PC-9 (cell line): Measurements from ENCODE around the gene METTL15. TPM values are rescaled to one million over a fixed set of nuclear protein-coding genes. Genes with fewer than 3 reads are reported as not detected.

Source experiments
- BruUV-seq: library from RNA; stranded (reverse); fragments of 400-500 nt; replicated peaks from 2 replicates; lab custom pipeline; 2021; lab: Mats Ljungman, UMichigan
- CTCF ChIA-PET: fragments of 300-600 bp; sonication (Branson Sonifier 250); formaldehyde crosslinking; loops from one replicate; lab custom pipeline; 2022; ENCODE audit warnings: antibody characterized with exemption; lab: Charles Lee
- POLR2A ChIA-PET: fragments of 300-600 bp; sonication (Branson Sonifier 250); formaldehyde crosslinking; loops from one replicate; lab custom pipeline; 2022; ENCODE audit warnings: antibody characterized with exemption; ENCODE audit not compliant: unreplicated experiment; lab: Charles Lee
- DNase-seq, 2 experiments: peaks; one replicate each; pipeline versions ENCODE4 v3.0.0 to v3.0.0-alpha.2; 2015 to 2022; ENCODE audit warnings: mixed read lengths in 1 of 2
- H2AFZ ChIP-seq: fragments of 200-600 bp; sonication (generic); 2 replicates; pipeline ENCODE4 v1.8.1; 2017; ENCODE audit warnings: antibody characterized with exemption
- H3F3A ChIP-seq: fragments of 200-600 bp; sonication (generic); 2 replicates; pipeline ENCODE4 v1.8.1; 2017; ENCODE audit warnings: antibody characterized with exemption, mild to moderate bottlenecking, low read depth; ENCODE audit not compliant: insufficient read depth
- H3K27ac ChIP-seq: fragments of 200-600 bp; sonication (generic); 2 replicates; pipeline ENCODE4 v1.6.1; 2016; ENCODE audit warnings: mixed run types
- H3K27me3 ChIP-seq: fragments of 200-600 bp; sonication (generic); 2 replicates; pipeline ENCODE4 v1.6.1; 2016; ENCODE audit warnings: low read depth, mixed run types; ENCODE audit not compliant: insufficient read depth
- H3K36me3 ChIP-seq: fragments of 200-600 bp; sonication (generic); 2 replicates; pipeline ENCODE4 v1.6.1; 2016; ENCODE audit warnings: low read depth, mixed run types
- H3K4me1 ChIP-seq: fragments of 200-600 bp; sonication (generic); replicated peaks from 2 replicates; pipeline ENCODE4 v1.6.1; 2016; ENCODE audit warnings: mixed run types; ENCODE audit not compliant: insufficient read depth
- H3K4me2 ChIP-seq: fragments of 200-600 bp; sonication (generic); 2 replicates; pipeline ENCODE4 v1.6.1; 2017; ENCODE audit warnings: mixed run types
- H3K4me3 ChIP-seq: fragments of 200-600 bp; sonication (generic); 2 replicates; pipeline ENCODE4 v1.6.1; 2016; ENCODE audit warnings: mixed run types
- H3K79me2 ChIP-seq: fragments of 200-600 bp; sonication (generic); 2 replicates; pipeline ENCODE4 v1.6.1; 2017; ENCODE audit warnings: low read depth, mixed run types
- H3K9me2 ChIP-seq: fragments of 200-600 bp; sonication (generic); 2 replicates; pipeline ENCODE4 v1.8.1; 2017; ENCODE audit warnings: mild to moderate bottlenecking; ENCODE audit not compliant: insufficient read depth
- H3K9me3 ChIP-seq: fragments of 200-600 bp; sonication (generic); 2 replicates; pipeline ENCODE4 v1.8.1; 2016; ENCODE audit warnings: low read depth; ENCODE audit not compliant: insufficient read depth
- H4K20me1 ChIP-seq: fragments of 200-600 bp; sonication (generic); 2 replicates; pipeline ENCODE4 v1.8.1; 2017; ENCODE audit not compliant: insufficient read depth
- EZH2 ChIP-seq: fragments of 200-600 bp; sonication (generic); IDR thresholded peaks from 2 replicates; pipeline ENCODE4 v1.8.0; 2017; ENCODE audit warnings: antibody characterized with exemption, low read depth
- intact Hi-C: fragments of 100-400 bp; cut with micrococcal nuclease; formaldehyde crosslinking; loops from one replicate; pipeline ENCODE4 v1.10.0; 2022; ENCODE audit not compliant: unreplicated experiment
- total RNA-seq: library from RNA; stranded (reverse); gene quantifications from 2 replicates; pipeline ENCODE4 v1.2.3, GENCODE V29; 2021
- TF ChIP-seq, protein P1 (sequence below): fragments of 200-600 bp; sonication (generic); conservative IDR thresholded peaks from 2 replicates; pipeline ENCODE4 v1.6.1; 2017; ENCODE audit warnings: mixed run types, antibody characterized with exemption, mild to moderate bottlenecking, moderate library complexity

Gene METTL15
- total RNA-seq, 1 experiment from 2014 or later = 19.9 TPM

DNA sequence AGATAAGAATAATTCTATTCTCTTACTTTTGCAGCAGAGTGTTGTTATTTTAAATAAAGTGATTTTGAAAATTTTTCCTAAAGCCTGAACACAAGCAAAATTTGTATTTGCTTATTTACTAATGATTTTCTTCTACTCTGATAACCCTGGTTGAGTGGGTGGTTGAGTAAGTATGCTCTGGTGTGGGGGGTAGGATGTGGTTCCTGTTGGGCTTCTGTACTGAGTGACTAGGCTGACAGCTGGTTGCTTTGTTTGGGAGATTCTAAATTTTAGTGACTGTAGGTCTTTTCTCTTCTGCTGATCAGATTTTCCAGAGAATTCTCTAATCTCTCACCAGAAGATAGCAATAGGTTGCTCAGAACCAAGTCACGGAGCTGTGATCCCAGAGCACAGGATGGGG, 61.6 kb downstream of the METTL15 start:
- Histone ChIP-seq H2AFZ (no peak overlapping the region), H4K20me1 (no peaks in the 10 kb centered on the region), H3K79me2 (no peaks in the 10 kb centered on the region), H3K27ac (no peak overlapping the region), H3K9me3 (peaks cover 7% of the 10 kb centered on the region; the same call in 1 of the 2 replicates), H3K9me2 (no peaks in the 10 kb centered on the region), H3K4me1 (no peaks in the 10 kb centered on the region), H3K27me3 (no peaks in the 10 kb centered on the region), H3K4me3 (no peak overlapping the region), H3F3A (no peaks in the 10 kb centered on the region), H3K4me2 (no peak overlapping the region), H3K36me3 (peaks cover 6% of the 10 kb centered on the region)
- DNase-seq = no peak
- no peak for TF ChIP-seq EZH2
- TF ChIP-seq, protein P1, sequence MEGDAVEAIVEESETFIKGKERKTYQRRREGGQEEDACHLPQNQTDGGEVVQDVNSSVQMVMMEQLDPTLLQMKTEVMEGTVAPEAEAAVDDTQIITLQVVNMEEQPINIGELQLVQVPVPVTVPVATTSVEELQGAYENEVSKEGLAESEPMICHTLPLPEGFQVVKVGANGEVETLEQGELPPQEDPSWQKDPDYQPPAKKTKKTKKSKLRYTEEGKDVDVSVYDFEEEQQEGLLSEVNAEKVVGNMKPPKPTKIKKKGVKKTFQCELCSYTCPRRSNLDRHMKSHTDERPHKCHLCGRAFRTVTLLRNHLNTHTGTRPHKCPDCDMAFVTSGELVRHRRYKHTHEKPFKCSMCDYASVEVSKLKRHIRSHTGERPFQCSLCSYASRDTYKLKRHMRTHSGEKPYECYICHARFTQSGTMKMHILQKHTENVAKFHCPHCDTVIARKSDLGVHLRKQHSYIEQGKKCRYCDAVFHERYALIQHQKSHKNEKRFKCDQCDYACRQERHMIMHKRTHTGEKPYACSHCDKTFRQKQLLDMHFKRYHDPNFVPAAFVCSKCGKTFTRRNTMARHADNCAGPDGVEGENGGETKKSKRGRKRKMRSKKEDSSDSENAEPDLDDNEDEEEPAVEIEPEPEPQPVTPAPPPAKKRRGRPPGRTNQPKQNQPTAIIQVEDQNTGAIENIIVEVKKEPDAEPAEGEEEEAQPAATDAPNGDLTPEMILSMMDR = no peak
- intact Hi-C loops = no loop called here
- BruUV-seq = no TSS peak
- ChIA-PET POLR2A (interaction anchor here (0.6 kb wide), 1 partner anchor 596 kb away, joined by 6 read pairs; no protein-coding TSS in a partner anchor), CTCF (no interaction called here)

DNA sequence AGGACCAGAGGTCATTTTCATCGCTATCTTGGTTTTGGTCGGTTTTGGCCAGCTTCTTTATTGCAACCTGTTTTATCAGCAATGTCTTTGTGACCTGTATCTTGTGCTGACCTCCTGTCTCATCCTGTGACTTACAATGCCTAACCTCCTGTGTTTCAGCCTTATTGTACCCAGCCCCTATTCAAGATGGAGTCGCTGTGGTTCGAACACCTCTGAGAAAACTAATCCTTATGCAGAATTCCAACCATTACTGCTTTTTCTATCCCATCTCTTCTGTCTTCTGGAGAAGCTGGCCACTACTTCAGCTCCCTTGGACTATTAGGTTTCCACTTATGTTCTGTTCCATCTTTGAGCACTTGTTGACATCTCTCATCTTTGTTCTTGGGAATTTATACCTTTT, 62.6 kb downstream of the METTL15 start:
- TF ChIP-seq, protein P1 = no peak
- TF ChIP-seq EZH2 = no peak
- Histone ChIP-seq H3K36me3 (peaks cover 6% of the 10 kb centered on the region), H3K27ac (no peak overlapping the region), H3K4me3 (no peak overlapping the region), H3K4me2 (no peak overlapping the region), H3K9me3 (peaks cover 7% of the 10 kb centered on the region; the same call in 1 of the 2 replicates), H3K4me1 (no peaks in the 10 kb centered on the region), H3K79me2 (no peaks in the 10 kb centered on the region), H2AFZ (no peak overlapping the region), H3K9me2 (no peaks in the 10 kb centered on the region), H4K20me1 (no peaks in the 10 kb centered on the region), H3K27me3 (no peaks in the 10 kb centered on the region), H3F3A (no peaks in the 10 kb centered on the region)
- ChIA-PET POLR2A (no interaction called here), CTCF (no interaction called here)
- DNase-seq = no peak
- intact Hi-C loops = no loop called here
- BruUV-seq = no TSS peak

DNA sequence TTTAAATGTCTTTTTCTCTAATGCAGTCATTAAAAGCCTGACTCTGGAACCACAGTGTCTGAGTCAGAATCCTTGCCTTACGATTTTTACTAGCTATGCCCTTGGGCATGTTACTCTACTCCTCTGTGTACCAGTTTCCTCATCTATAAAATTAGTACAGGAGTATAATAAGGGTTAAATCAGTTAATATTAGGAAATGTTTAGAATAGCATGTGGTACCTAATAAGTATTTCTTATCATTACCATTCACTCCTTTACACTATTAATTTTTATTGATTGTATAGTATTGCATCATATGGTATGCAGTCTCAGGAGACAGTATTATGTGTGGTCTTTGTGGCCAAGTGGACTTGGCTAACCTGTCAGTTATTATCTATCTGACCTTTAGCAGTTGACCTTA, 68.2 kb downstream of the METTL15 start:
- no peaks in the 10 kb centered on the region for H4K20me1 ChIP-seq
- no peaks in the 10 kb centered on the region for H3K9me2 ChIP-seq
- intact Hi-C loops = no loop called here
- peaks cover 7% of the 10 kb centered on the region; the same call in 1 of the 2 replicates for H3K9me3 ChIP-seq
- no peaks in the 10 kb centered on the region; the same call in 1 of the 2 replicates for H3K4me1 ChIP-seq
- no peak for TF ChIP-seq EZH2
- TF ChIP-seq, protein P1 = no peak
- H3F3A ChIP-seq = no peaks in the 10 kb centered on the region
- no TSS peak for BruUV-seq
- H2AFZ ChIP-seq = no peak overlapping the region
- no peak overlapping the region for H3K4me3 ChIP-seq
- ChIA-PET CTCF (no interaction called here), POLR2A (interaction anchor here (0.6 kb wide), 1 partner anchor 74 kb away, joined by 3 read pairs; no protein-coding TSS in a partner anchor)
- no peak overlapping the region for H3K27ac ChIP-seq
- H3K27me3 ChIP-seq = no peaks in the 10 kb centered on the region
- H3K79me2 ChIP-seq = no peaks in the 10 kb centered on the region
- no peak for DNase-seq
- peaks cover 6% of the 10 kb centered on the region for H3K36me3 ChIP-seq
- no peak overlapping the region for H3K4me2 ChIP-seq
